ENCODE results near the gene HYDIN. TPM values are rescaled to one million over a fixed set of nuclear protein-coding genes. Genes with fewer than 3 reads are reported as not detected.
"Not testable (repeated sequence)": the region's sequence is repeated elsewhere in the genome, so short reads cannot be mapped to it uniquely, and the experiment has no call there.

HYDIN gene
- total and polyA plus RNA-seq, 7 experiments from 2014 or later = 0.13 to 0.89 (median 0.32) TPM; not detected in 4

GRCh38 chr16:71153329-71153728 lies 77.2 kb downstream of the HYDIN start:
- H3K9me3 Mint-ChIP-seq; intact Hi-C loops (cut with micrococcal nuclease); H3K36me3 ChIP-seq (ENCODE audit: control insufficient read depth in 2 of 3, insufficient read depth in 3 of 3, low read length in 3 of 3); H3K27me3 Mint-ChIP-seq; H3K27ac ChIP-seq (ENCODE audit: low read depth, low read length); H3K4me1 ChIP-seq (ENCODE audit: control insufficient read depth in 2 of 2, insufficient read depth in 2 of 2, low read length in 2 of 2); H3K4me1 Mint-ChIP-seq; ATAC-seq; H3K36me3 Mint-ChIP-seq; H3K27me3 ChIP-seq (ENCODE audit: control insufficient read depth in 2 of 2, insufficient read depth in 2 of 2, low read length in 2 of 2); CTCF ChIA-PET; H3K4me3 Mint-ChIP-seq; H3K4me3 ChIP-seq (ENCODE audit: low read length); POLR2A ChIA-PET; H3K27ac Mint-ChIP-seq; DNase-seq; H3K9me3 ChIP-seq (ENCODE audit: control insufficient read depth in 2 of 3, low read length in 3 of 3): not testable (repeated sequence)

DNA sequence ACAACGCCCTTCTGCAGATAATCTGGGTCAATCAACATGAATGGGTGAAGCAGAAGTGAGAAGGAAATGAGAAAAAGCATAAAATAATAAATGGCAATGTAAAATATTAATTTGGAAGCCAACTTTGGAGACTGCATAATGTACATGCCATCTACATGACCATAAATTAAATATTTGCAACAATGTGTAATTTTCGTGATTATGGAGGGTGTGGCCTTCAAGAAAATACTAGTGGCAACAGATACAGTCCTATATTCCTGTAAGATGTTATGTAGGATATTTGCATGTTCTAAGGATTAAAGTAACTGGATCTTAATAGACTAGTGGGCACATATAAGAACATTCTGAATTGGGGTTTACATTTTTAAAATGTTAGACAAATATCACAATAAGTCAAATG lies 78.9 kb downstream of the HYDIN start:
- H3K4me3 Mint-ChIP-seq; H3K4me1 Mint-ChIP-seq; DNase-seq; H3K27me3 ChIP-seq (ENCODE audit: control insufficient read depth in 2 of 2, insufficient read depth in 2 of 2, low read length in 2 of 2); H3K9me3 Mint-ChIP-seq; POLR2A ChIA-PET; intact Hi-C loops (cut with micrococcal nuclease); H3K9me3 ChIP-seq (ENCODE audit: control insufficient read depth in 2 of 3, low read length in 3 of 3); H3K27ac ChIP-seq (ENCODE audit: low read depth, low read length); CTCF ChIA-PET; H3K27ac Mint-ChIP-seq; H3K36me3 Mint-ChIP-seq; H3K36me3 ChIP-seq (ENCODE audit: control insufficient read depth in 2 of 3, insufficient read depth in 3 of 3, low read length in 3 of 3); ATAC-seq; H3K27me3 Mint-ChIP-seq; H3K4me1 ChIP-seq (ENCODE audit: control insufficient read depth in 2 of 2, insufficient read depth in 2 of 2, low read length in 2 of 2); H3K4me3 ChIP-seq (ENCODE audit: low read length): not testable (repeated sequence)

GRCh38 chr16:71143246-71143645 lies 87.3 kb downstream of the HYDIN start:
- H3K9me3 Mint-ChIP-seq; ATAC-seq; H3K27ac ChIP-seq (ENCODE audit: low read depth, low read length); H3K27me3 Mint-ChIP-seq; H3K27ac Mint-ChIP-seq; H3K36me3 Mint-ChIP-seq; intact Hi-C loops (cut with micrococcal nuclease); DNase-seq; H3K4me1 Mint-ChIP-seq; CTCF ChIA-PET; H3K4me3 Mint-ChIP-seq; H3K4me1 ChIP-seq (ENCODE audit: control insufficient read depth in 2 of 2, insufficient read depth in 2 of 2, low read length in 2 of 2); H3K27me3 ChIP-seq (ENCODE audit: control insufficient read depth in 2 of 2, insufficient read depth in 2 of 2, low read length in 2 of 2); H3K4me3 ChIP-seq (ENCODE audit: low read length); POLR2A ChIA-PET; H3K36me3 ChIP-seq (ENCODE audit: control insufficient read depth in 2 of 3, insufficient read depth in 3 of 3, low read length in 3 of 3); H3K9me3 ChIP-seq (ENCODE audit: control insufficient read depth in 2 of 3, low read length in 3 of 3): not testable (repeated sequence)

- H3K27me3 ChIP-seq (ENCODE audit: control insufficient read depth in 2 of 2, insufficient read depth in 2 of 2, low read length in 2 of 2); H3K27ac ChIP-seq (ENCODE audit: low read depth, low read length); H3K27ac Mint-ChIP-seq; H3K36me3 Mint-ChIP-seq; intact Hi-C loops (cut with micrococcal nuclease); H3K9me3 ChIP-seq (ENCODE audit: control insufficient read depth in 2 of 3, low read length in 3 of 3); H3K4me3 ChIP-seq (ENCODE audit: low read length); H3K4me1 ChIP-seq (ENCODE audit: control insufficient read depth in 2 of 2, insufficient read depth in 2 of 2, low read length in 2 of 2); POLR2A ChIA-PET; H3K4me3 Mint-ChIP-seq; H3K36me3 ChIP-seq (ENCODE audit: control insufficient read depth in 2 of 3, insufficient read depth in 3 of 3, low read length in 3 of 3); ATAC-seq; H3K9me3 Mint-ChIP-seq; DNase-seq; H3K27me3 Mint-ChIP-seq; H3K4me1 Mint-ChIP-seq; CTCF ChIA-PET: not testable (repeated sequence)
Observed at GRCh38 chr16:71110565-71110964, 120.0 kb downstream of the HYDIN start.

- DNase-seq; H3K4me1 Mint-ChIP-seq; ATAC-seq; H3K27me3 Mint-ChIP-seq; CTCF ChIA-PET; H3K4me1 ChIP-seq (ENCODE audit: control insufficient read depth in 2 of 2, insufficient read depth in 2 of 2, low read length in 2 of 2); H3K9me3 ChIP-seq (ENCODE audit: control insufficient read depth in 2 of 3, low read length in 3 of 3); H3K36me3 Mint-ChIP-seq; H3K9me3 Mint-ChIP-seq; intact Hi-C loops (cut with micrococcal nuclease); H3K27ac Mint-ChIP-seq; H3K27ac ChIP-seq (ENCODE audit: low read depth, low read length); H3K4me3 Mint-ChIP-seq; POLR2A ChIA-PET; H3K36me3 ChIP-seq (ENCODE audit: control insufficient read depth in 2 of 3, insufficient read depth in 3 of 3, low read length in 3 of 3); H3K4me3 ChIP-seq (ENCODE audit: low read length); H3K27me3 ChIP-seq (ENCODE audit: control insufficient read depth in 2 of 2, insufficient read depth in 2 of 2, low read length in 2 of 2): not testable (repeated sequence)
Observed at GRCh38 chr16:71109656-71110208, 120.8 kb downstream of the HYDIN start.

- ATAC-seq; POLR2A ChIA-PET; DNase-seq; H3K4me1 ChIP-seq (ENCODE audit: control insufficient read depth in 2 of 2, insufficient read depth in 2 of 2, low read length in 2 of 2); H3K27me3 ChIP-seq (ENCODE audit: control insufficient read depth in 2 of 2, insufficient read depth in 2 of 2, low read length in 2 of 2); H3K9me3 ChIP-seq (ENCODE audit: control insufficient read depth in 2 of 3, low read length in 3 of 3); H3K27me3 Mint-ChIP-seq; H3K27ac Mint-ChIP-seq; H3K36me3 ChIP-seq (ENCODE audit: control insufficient read depth in 2 of 3, insufficient read depth in 3 of 3, low read length in 3 of 3); H3K4me3 ChIP-seq (ENCODE audit: low read length); H3K9me3 Mint-ChIP-seq; intact Hi-C loops (cut with micrococcal nuclease); CTCF ChIA-PET; H3K4me3 Mint-ChIP-seq; H3K4me1 Mint-ChIP-seq; H3K27ac ChIP-seq (ENCODE audit: low read depth, low read length); H3K36me3 Mint-ChIP-seq: not testable (repeated sequence)
Observed at GRCh38 chr16:71105881-71106280, 124.6 kb downstream of the HYDIN start.

- H3K27me3 Mint-ChIP-seq; H3K4me1 Mint-ChIP-seq; H3K4me3 ChIP-seq (ENCODE audit: low read length); H3K27ac ChIP-seq (ENCODE audit: low read depth, low read length); H3K9me3 Mint-ChIP-seq; H3K4me3 Mint-ChIP-seq; H3K27ac Mint-ChIP-seq; H3K27me3 ChIP-seq (ENCODE audit: control insufficient read depth in 2 of 2, insufficient read depth in 2 of 2, low read length in 2 of 2); H3K36me3 Mint-ChIP-seq; H3K36me3 ChIP-seq (ENCODE audit: control insufficient read depth in 2 of 3, insufficient read depth in 3 of 3, low read length in 3 of 3); CTCF ChIA-PET; intact Hi-C loops (cut with micrococcal nuclease); ATAC-seq; H3K9me3 ChIP-seq (ENCODE audit: control insufficient read depth in 2 of 3, low read length in 3 of 3); H3K4me1 ChIP-seq (ENCODE audit: control insufficient read depth in 2 of 2, insufficient read depth in 2 of 2, low read length in 2 of 2); POLR2A ChIA-PET; DNase-seq: not testable (repeated sequence)
Observed at GRCh38 chr16:71083573-71083972, 146.9 kb downstream of the HYDIN start.

Data from naive thymus-derived CD4-positive, alpha-beta T cell (primary cell).